ENCODE data around the gene RGS12.

RGS12 gene

GRCh38 chr4:3311095-3311372 is 18.2 kb downstream of the RGS12 start:
- Histone ChIP-seq H3K9me3 (ENCODE audit: insufficient read depth, low read length) (no peaks in the 10 kb centered on the region), H3K36me3 (ENCODE audit: low read length) (no peaks in the 10 kb centered on the region), H3K79me2 (ENCODE audit: insufficient read depth, low read length) (no peaks in the 10 kb centered on the region), H3K9me2 (replicated peaks; ENCODE audit: insufficient read depth, low read length) (no peaks in the 10 kb centered on the region), H3K27ac (ENCODE audit: low read depth, low read length) (no peak overlapping the region), H3K4me3 (ENCODE audit: insufficient read depth, low read length, poor library complexity, severe bottlenecking) (no peak overlapping the region), H4K20me1 (ENCODE audit: low read depth, low read length) (no peaks in the 10 kb centered on the region), H3F3A (ENCODE audit: insufficient read depth) (no peaks in the 10 kb centered on the region), H3K9ac (ENCODE audit: low read length) (no peak overlapping the region), H2AFZ (ENCODE audit: low read depth, low read length, severe bottlenecking) (no peak overlapping the region), H3K27me3 (ENCODE audit: low read length) (no peaks in the 10 kb centered on the region), H3K4me2 (ENCODE audit: low read depth, low read length, poor library complexity, severe bottlenecking) (no peak overlapping the region)
- TF ChIP-seq CTCF (IDR thresholded peaks at IDR 0.05; ENCODE audit: insufficient read depth, low read length, poor library complexity, severe bottlenecking) = no peak
- no peak for TF ChIP-seq EZH2phosphoT487 (conservative IDR thresholded peaks at IDR 0.05; ENCODE audit: low read length)

GRCh38 chr4:3311489-3312171 is 18.8 kb downstream of the RGS12 start:
- no peak overlapping the region for H3K4me2 ChIP-seq (ENCODE audit: low read depth, low read length, poor library complexity, severe bottlenecking)
- H2AFZ ChIP-seq (ENCODE audit: low read depth, low read length, severe bottlenecking) = no peak overlapping the region
- no peaks in the 10 kb centered on the region for H3K36me3 ChIP-seq (ENCODE audit: low read length)
- H3K9me2 ChIP-seq (replicated peaks; ENCODE audit: insufficient read depth, low read length) = no peaks in the 10 kb centered on the region
- no peak overlapping the region for H3K27ac ChIP-seq (ENCODE audit: low read depth, low read length)
- H3K4me3 ChIP-seq (ENCODE audit: insufficient read depth, low read length, poor library complexity, severe bottlenecking) = no peak overlapping the region
- H3F3A ChIP-seq (ENCODE audit: insufficient read depth) = no peaks in the 10 kb centered on the region
- no peaks in the 10 kb centered on the region for H3K9me3 ChIP-seq (ENCODE audit: insufficient read depth, low read length)
- no peaks in the 10 kb centered on the region for H4K20me1 ChIP-seq (ENCODE audit: low read depth, low read length)
- no peak overlapping the region for H3K9ac ChIP-seq (ENCODE audit: low read length)
- no peak for TF ChIP-seq EZH2phosphoT487 (conservative IDR thresholded peaks at IDR 0.05; ENCODE audit: low read length)
- no peak for TF ChIP-seq CTCF (IDR thresholded peaks at IDR 0.05; ENCODE audit: insufficient read depth, low read length, poor library complexity, severe bottlenecking)
- H3K27me3 ChIP-seq (ENCODE audit: low read length) = no peaks in the 10 kb centered on the region
- H3K79me2 ChIP-seq (ENCODE audit: insufficient read depth, low read length) = no peaks in the 10 kb centered on the region

GRCh38 chr4:3312362-3312761 is 19.5 kb downstream of the RGS12 start:
- no peak overlapping the region for H3K4me3 ChIP-seq (ENCODE audit: insufficient read depth, low read length, poor library complexity, severe bottlenecking)
- no peaks in the 10 kb centered on the region for H4K20me1 ChIP-seq (ENCODE audit: low read depth, low read length)
- H2AFZ ChIP-seq (ENCODE audit: low read depth, low read length, severe bottlenecking) = no peak overlapping the region
- H3K4me2 ChIP-seq (ENCODE audit: low read depth, low read length, poor library complexity, severe bottlenecking) = no peak overlapping the region
- H3K9me2 ChIP-seq (replicated peaks; ENCODE audit: insufficient read depth, low read length) = no peaks in the 10 kb centered on the region
- no peaks in the 10 kb centered on the region for H3K36me3 ChIP-seq (ENCODE audit: low read length)
- no peaks in the 10 kb centered on the region for H3K9me3 ChIP-seq (ENCODE audit: insufficient read depth, low read length)
- H3K9ac ChIP-seq (ENCODE audit: low read length) = no peak overlapping the region
- TF ChIP-seq EZH2phosphoT487 (conservative IDR thresholded peaks at IDR 0.05; ENCODE audit: low read length) (no peak), CTCF (IDR thresholded peaks at IDR 0.05; ENCODE audit: insufficient read depth, low read length, poor library complexity, severe bottlenecking) (no peak)
- no peaks in the 10 kb centered on the region for H3F3A ChIP-seq (ENCODE audit: insufficient read depth)
- no peaks in the 10 kb centered on the region for H3K79me2 ChIP-seq (ENCODE audit: insufficient read depth, low read length)
- no peaks in the 10 kb centered on the region for H3K27me3 ChIP-seq (ENCODE audit: low read length)
- no peak overlapping the region for H3K27ac ChIP-seq (ENCODE audit: low read depth, low read length)
